Inflammatory macrophage treated with lipopolysaccharide for 1 hour (primary cell): ENCODE data around the gene NEMP1.
"Not testable (repeated sequence)": the region's sequence is repeated elsewhere in the genome, so short reads cannot be mapped to it uniquely, and the experiment has no call there.

Experiments
- DNase-seq, 2 donors: peaks; one replicate each; pipeline ENCODE4 v3.0.0-alpha.2; 2020 to 2022

Gene NEMP1

GRCh38 chr12:57078519-57079404 lies at the start of gene NEMP1:
TSS of gene NEMP1 (minus strand) at chr12:57078791. CDS start at chr12:57078745, 46 bp downstream.
- DNase-seq = peak; percentile 99 to 100

- peak; percentile 73 to 80 for DNase-seq
Measured at GRCh38 chr12:57127726-57128518, 49.3 kb upstream of the NEMP1 start, which contains the start of gene LRP1. TSS of gene LRP1 (plus strand) at chr12:57128483. CDS start at chr12:57128965, 482 bp downstream.

GRCh38 chr12:57127101-57127725 lies 48.6 kb upstream of the NEMP1 start:
- peak; percentile 47 to 54 for DNase-seq

GRCh38 chr12:57126561-57126960 lies 48.0 kb upstream of the NEMP1 start:
- no peak for DNase-seq

GRCh38 chr12:57126061-57126460 lies 47.5 kb upstream of the NEMP1 start:
- DNase-seq = no peak

- peak; percentile 64 to 96 for DNase-seq
Measured at GRCh38 chr12:57124261-57124877, 45.8 kb upstream of the NEMP1 start.

- no peak for DNase-seq
Measured at GRCh38 chr12:57123813-57124212, 45.2 kb upstream of the NEMP1 start.

GRCh38 chr12:57120718-57121117 lies 42.1 kb upstream of the NEMP1 start:
- not testable (repeated sequence) for DNase-seq

- DNase-seq = no peak
Measured at GRCh38 chr12:57119294-57120085, 40.9 kb upstream of the NEMP1 start.

- DNase-seq = peak; percentile 66 to 73
Measured at GRCh38 chr12:57118711-57119271, 40.2 kb upstream of the NEMP1 start.

GRCh38 chr12:57116580-57117281 lies 38.1 kb upstream of the NEMP1 start:
- no peak for DNase-seq

GRCh38 chr12:57112492-57113294 lies 34.1 kb upstream of the NEMP1 start:
- no peak for DNase-seq

GRCh38 chr12:57111031-57111734 lies 32.6 kb upstream of the NEMP1 start, which contains the start of gene STAT6:
TSS of gene STAT6 (minus strand) at chr12:57111362. CDS start at chr12:57108278, 3,084 bp downstream.
- DNase-seq = peak; percentile 92

GRCh38 chr12:57110104-57111030 lies 31.8 kb upstream of the NEMP1 start:
- peak; percentile 58 to 63 for DNase-seq

GRCh38 chr12:57109207-57110103 lies 30.9 kb upstream of the NEMP1 start:
- no peak for DNase-seq

- no peak for DNase-seq
Measured at GRCh38 chr12:57107456-57108155, 29.0 kb upstream of the NEMP1 start.
